Neuron (in vitro differentiated cells): ENCODE measurements around the gene CDCA3.
"Not testable (repeated sequence)": the region's sequence is repeated elsewhere in the genome, so short reads cannot be mapped to it uniquely, and the experiment has no call there.

Source experiments
- H2AFZ ChIP-seq: one replicate; pipeline ENCODE4 v1.6.1; 2013; ENCODE audit warnings: low read depth, mild to moderate bottlenecking, inconsistent platforms, low read length, moderate library complexity
- H3K27me3 ChIP-seq: one replicate; pipeline ENCODE4 v1.6.1; 2013; ENCODE audit warnings: low read length; ENCODE audit not compliant: insufficient read depth
- H3K36me3 ChIP-seq: one replicate; pipeline ENCODE4 v1.6.1; 2013; ENCODE audit warnings: low read length; ENCODE audit not compliant: insufficient read depth
- H3K4me1 ChIP-seq: one replicate; pipeline ENCODE4 v1.6.1; 2013; ENCODE audit warnings: low read length; ENCODE audit not compliant: insufficient read depth
- H3K4me3 ChIP-seq: 2 replicates; pipeline ENCODE4 v1.5.1; 2013; ENCODE audit warnings: mild to moderate bottlenecking, low read length, moderate library complexity
- H3K9me3 ChIP-seq: one replicate; pipeline ENCODE4 v1.6.1; 2013; ENCODE audit warnings: low read length

The CDCA3 gene

DNA sequence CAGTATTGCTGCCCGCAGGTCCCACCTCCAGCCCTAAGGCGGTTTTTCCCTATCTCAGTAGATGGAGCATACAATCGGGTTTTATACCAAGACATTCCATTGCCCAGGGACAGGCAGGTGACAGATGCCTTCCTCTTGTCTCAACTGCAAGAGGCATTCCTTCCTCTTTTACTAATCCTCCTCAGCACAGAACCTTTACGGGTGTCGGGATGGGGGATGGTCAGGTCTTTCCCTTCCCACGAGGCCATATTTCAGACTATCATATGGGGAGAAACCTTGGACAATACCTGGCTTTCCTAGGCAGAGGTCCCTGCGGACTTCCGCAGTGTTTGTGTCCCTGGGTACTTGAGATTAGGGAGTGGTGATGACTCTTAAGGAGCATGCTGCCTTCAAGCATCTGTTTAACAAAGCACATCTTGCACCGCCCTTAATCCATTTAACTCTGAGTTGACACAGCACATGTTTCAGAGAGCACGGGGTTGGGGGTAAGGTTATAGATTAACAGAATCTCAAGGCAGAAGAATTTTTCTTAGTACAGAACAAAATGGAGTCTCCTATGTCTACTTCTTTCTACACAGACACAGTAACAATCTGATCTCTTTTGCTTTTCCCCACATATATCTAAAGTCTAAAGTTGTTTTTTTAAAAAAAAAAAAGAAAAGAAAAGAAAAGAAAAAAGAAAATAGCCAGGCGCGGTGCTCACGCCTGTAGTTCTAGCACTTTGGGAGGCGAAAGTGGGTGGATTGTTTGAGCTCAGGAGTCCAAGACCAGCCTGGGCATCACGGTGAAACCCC lies 35.3 kb upstream of the CDCA3 start:
- H3K9me3 ChIP-seq, H3K4me3 ChIP-seq: not testable (repeated sequence)

DNA sequence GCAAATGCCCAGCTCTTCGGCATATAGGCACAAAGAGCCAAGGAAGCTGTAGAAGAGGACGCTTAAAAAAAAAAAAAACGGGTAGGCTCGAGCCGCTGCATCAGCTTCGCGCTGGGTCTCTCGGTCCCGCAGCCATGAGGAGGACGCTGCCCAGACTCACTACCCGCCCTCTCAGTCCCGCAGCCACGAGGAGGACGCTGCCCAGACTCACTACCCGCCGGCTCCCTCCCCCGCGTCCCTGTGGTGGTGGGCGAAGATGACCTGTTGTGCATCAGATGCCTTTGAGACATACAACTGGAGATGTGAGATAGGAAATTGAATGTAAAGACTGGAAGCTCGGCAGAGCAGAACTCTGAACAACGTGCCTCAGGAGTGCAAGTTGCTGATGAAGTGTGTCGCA lies 33.5 kb upstream of the CDCA3 start:
- Histone ChIP-seq H3K4me3 (no peak overlapping the region), H3K36me3 (peaks cover 10% of the 10 kb centered on the region), H3K27me3 (no peaks in the 10 kb centered on the region), H3K4me1 (no peaks in the 10 kb centered on the region), H3K9me3 (no peaks in the 10 kb centered on the region), H2AFZ (no peak overlapping the region)

More for the DNA sequence above, 35.3 kb upstream of the CDCA3 start:
- peaks cover 10% of the 10 kb centered on the region for H3K36me3 ChIP-seq
- H2AFZ ChIP-seq, H3K27me3 ChIP-seq, H3K4me1 ChIP-seq: not testable (repeated sequence)

DNA sequence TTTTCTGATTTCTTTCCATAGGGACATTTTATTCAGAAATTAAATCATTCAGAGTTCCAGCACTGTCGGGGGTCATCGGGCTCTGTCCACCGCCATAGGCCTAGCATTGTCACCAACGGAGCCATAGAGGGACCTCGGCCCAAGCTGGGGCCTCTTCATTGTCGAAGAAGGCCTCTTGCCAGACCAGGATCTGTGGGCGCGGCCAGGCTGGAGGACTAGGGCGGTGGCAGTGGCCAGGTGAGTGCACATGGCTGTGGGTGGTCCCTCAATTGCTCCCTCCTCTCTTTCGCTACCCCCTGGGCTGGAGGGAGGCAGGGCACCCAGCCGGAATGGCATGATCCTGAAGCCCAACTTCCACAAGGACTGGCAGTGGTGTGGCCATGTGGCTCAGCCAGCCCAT lies 32.6 kb upstream of the CDCA3 start:
- Histone ChIP-seq H3K27me3 (no peaks in the 10 kb centered on the region), H3K36me3 (peaks cover 10% of the 10 kb centered on the region), H3K4me3 (no peak overlapping the region)

DNA sequence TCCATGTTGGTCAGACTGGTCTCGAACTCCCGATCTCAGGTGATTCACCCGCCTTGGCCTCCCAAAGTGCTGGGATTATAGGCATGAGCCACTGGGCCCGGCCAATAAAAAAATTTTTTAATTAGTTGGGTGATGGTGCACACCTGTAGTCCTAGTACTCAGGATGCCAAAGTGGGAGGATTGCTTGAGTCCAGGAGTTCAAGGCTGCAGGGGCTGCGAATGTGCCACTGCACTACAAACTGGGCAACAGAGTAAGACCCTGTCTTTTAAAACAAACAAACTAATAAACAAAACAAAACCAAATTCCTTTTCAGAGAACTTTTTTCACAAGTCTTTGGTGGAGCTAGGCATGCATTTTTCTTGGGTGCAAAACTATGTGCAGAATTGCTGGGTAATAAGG lies 32.2 kb upstream of the CDCA3 start:
- H3K9me3 ChIP-seq: no peaks in the 10 kb centered on the region
- H3K36me3 ChIP-seq: peaks cover 10% of the 10 kb centered on the region
- H2AFZ ChIP-seq: no peak overlapping the region
- H3K4me1 ChIP-seq: no peaks in the 10 kb centered on the region
- H3K4me3 ChIP-seq: no peak overlapping the region
- no peaks in the 10 kb centered on the region for H3K27me3 ChIP-seq

More for the DNA sequence above, 32.6 kb upstream of the CDCA3 start:
- Histone ChIP-seq H2AFZ (no peak overlapping the region), H3K9me3 (no peaks in the 10 kb centered on the region), H3K4me1 (no peaks in the 10 kb centered on the region)

DNA sequence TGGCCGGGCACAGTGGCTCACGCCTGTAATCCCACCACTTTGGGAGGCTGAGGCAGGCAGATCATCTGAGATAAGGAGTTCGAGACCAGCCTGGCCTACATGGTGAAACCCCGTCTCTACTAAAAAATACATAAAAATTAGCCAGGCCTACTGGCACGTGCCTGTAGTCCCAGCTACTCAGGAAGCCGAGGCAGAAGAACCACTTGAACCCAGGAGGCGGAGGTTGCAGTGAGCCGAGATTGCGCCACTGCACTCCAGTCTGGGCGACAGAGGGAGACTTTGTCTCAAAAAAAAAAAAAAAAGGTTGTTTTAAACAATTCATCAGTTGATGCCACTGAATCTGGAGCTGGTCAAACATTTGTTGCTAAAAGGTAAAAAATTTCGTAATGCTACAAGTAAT lies 28.7 kb upstream of the CDCA3 start:
- not testable (repeated sequence) for H3K4me1 ChIP-seq, H3K27me3 ChIP-seq, H2AFZ ChIP-seq, H3K4me3 ChIP-seq, H3K9me3 ChIP-seq
- peaks cover 11% of the 10 kb centered on the region for H3K36me3 ChIP-seq

DNA sequence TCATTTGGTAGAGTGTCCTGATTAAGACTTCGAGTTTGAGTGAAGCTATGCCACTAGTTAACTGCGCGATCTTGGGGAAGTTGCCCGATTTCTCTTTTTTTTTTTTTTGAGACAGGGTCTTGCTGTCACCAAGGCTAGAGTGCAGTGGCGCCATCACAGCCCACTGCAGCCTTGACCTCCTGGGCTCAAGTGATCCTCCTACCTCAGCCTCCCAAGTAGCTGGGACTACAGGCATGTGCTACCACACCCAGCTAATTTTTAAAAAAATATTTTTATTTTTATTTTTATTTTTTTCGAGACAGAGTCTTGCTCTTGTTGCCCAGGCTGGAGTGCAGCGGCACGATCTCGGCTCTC lies 22.9 kb upstream of the CDCA3 start:
- Histone ChIP-seq H3K4me3 (peak overlapping the region; percentile 62), H3K36me3 (peaks cover 28% of the 10 kb centered on the region), H3K4me1 (peaks cover 18% of the 10 kb centered on the region)
- H3K9me3 ChIP-seq, H2AFZ ChIP-seq, H3K27me3 ChIP-seq: not testable (repeated sequence)

DNA sequence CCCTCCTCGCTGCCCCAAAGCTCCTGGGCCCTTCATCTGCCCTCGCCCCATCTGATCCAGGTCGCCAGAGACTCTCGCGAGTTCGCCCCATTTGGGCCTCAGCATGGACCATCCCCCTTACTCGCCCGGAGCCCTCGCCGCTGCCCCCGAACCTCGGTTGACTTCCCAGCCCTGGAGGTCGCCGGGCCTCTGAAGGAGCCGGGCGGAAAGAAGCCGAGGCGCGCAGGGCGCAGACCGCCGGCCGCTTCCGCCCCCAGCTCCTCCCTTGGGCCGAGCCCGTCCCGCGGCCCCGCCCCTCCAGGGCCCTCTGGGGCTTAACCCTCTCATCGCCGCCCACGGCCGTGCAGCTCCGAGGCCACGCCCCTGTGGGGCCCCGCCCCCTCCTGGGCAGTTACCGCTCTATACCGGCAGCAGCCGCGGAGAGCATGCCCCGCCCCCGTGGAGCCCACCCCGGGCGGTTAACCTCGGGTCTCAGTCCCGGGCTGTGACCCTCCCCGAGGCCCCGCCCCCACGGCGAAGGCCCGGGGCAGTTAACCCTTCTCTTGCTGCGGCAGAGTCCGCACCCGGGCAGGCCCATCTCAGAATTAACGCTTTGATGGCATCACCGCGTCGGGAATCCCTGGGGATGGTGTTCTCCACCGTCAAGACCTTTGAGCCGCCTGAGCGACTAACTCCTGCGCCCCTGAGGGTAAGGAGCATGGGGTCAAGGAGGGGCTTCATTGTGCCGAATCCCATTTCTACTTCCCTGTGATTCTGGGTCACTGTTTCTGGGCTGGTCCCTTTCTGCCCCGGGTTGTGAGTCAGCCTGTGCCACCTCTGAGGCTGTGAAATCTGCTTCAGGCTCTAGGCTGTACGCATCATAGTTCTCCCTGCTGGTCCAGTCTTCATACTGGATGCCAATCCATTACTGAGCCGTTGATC lies 22.3 kb upstream of the CDCA3 start, which contains the start of gene SPSB2:
Gene SPSB2, minus strand, starts transcription at position 210 of the 921 bp plus-strand sequence. CDS start 402 bp downstream, outside the sequence.
- Histone ChIP-seq H2AFZ (no peak within 1 kb of the TSS), H3K4me3 (peak within 1 kb of the TSS; percentile 62), H3K4me1 (peaks cover 24% of the 10 kb centered on the region), H3K27me3 (no peaks in the 10 kb centered on the region), H3K36me3 (peaks cover 28% of the 10 kb centered on the region), H3K9me3 (no peaks in the 10 kb centered on the region)

DNA sequence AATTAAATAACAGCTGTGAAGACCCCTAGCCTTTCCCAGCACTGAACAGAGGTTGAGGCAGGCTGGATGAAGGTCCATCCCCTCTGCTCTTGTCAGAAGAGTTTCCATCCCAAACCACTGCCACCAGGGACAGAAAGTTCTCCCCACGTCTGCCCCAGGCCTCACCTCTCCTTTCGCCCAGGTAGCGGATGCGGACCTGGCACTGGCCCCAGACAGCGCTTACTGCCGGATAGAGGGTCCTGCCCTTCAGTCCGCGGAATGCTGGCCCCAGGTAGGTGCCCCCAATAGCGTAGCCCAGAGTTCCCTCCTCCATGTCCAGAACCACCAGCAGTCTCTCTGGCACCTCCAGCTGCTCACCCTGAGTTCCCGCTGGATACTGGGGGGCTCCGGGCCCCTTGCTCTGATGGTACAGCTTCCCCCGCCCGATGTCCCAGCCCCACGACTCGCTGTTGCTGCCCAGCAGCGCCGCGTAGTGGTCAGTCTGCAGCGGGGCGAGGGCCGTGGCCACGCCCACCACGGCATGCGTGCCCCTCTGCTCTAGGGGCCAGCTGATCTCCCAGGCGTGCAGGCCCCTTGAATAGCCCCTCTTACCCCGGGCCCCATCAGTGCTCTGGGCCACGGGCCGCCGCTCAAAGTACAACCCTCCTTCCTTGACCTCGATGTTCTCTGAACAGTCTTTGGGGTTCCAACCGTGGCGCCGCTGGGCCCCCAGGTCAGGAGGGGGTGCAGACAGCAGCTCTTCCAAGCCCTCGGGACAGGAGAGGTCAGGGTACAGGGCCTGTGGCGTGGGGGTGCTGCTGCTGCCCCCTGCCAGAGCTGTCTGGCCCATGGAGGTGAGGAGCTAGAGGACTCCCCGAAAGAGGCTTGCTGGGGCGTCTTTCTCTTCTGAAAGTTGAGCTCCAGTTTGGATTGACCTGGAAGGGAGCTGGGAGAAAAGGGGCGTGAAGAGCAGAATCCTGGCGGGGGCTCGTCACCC lies 21.3 kb upstream of the CDCA3 start:
- no peak overlapping the region for H2AFZ ChIP-seq
- H3K4me1 ChIP-seq: peaks cover 28% of the 10 kb centered on the region
- peak overlapping the region; percentile 62 for H3K4me3 ChIP-seq
- H3K36me3 ChIP-seq: peaks cover 28% of the 10 kb centered on the region
- no peaks in the 10 kb centered on the region for H3K9me3 ChIP-seq
- no peaks in the 10 kb centered on the region for H3K27me3 ChIP-seq

DNA sequence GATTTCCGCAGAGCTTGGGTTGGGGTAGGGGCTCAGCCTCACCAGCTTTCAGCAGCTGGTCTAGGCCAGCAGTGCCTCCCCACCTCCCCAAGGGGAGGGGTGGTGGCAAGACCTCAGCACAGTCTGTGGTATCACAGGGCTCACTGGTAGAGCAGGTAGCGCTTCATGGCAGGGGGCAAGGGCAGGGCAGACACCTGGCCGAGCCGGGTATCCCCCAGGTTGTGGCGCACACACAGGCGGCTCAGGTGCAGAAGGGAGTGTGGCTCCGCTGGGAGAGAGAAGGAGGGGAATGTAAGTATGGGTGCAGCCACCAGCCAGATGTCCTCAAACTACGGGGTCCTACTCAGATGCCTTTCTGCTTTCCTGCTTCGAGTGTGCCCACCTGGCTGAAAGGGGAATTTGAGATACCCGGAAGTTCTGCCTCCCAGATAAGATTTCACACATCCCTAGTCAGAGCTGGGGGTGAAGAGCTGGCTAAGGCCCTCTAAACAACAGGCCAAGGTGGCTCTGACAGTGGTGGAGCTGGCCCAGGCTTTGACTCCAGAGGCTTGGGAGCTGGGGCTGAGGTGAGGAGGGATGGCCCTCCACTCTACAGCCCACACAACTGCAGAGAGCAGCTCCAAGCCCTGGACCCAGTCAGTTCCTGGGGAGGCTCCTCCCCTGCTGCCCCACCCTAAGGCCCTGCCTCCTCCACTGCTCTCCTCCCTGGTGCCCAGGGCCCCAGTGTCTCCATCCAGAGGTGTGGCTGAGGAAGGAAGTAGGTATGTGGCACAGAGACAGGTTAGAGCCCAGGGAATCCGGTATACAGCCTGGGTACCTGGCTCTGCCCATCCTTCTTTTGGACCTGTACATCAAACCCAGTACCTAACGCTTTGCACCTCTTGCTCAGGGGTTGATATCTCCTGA lies 20.2 kb upstream of the CDCA3 start:
- no peak overlapping the region for H2AFZ ChIP-seq
- peaks cover 25% of the 10 kb centered on the region for H3K36me3 ChIP-seq
- H3K4me3 ChIP-seq: no peak overlapping the region
- H3K27me3 ChIP-seq: no peaks in the 10 kb centered on the region
- no peaks in the 10 kb centered on the region for H3K9me3 ChIP-seq
- peaks cover 34% of the 10 kb centered on the region for H3K4me1 ChIP-seq

DNA sequence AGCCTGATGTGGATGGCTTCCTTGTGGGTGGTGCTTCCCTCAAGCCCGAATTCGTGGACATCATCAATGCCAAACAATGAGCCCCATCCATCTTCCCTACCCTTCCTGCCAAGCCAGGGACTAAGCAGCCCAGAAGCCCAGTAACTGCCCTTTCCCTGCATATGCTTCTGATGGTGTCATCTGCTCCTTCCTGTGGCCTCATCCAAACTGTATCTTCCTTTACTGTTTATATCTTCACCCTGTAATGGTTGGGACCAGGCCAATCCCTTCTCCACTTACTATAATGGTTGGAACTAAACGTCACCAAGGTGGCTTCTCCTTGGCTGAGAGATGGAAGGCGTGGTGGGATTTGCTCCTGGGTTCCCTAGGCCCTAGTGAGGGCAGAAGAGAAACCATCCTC lies 19.2 kb upstream of the CDCA3 start:
- not testable (repeated sequence) for H3K4me3 ChIP-seq, H2AFZ ChIP-seq, H3K27me3 ChIP-seq, H3K9me3 ChIP-seq
- peaks cover 34% of the 10 kb centered on the region for H3K36me3 ChIP-seq
- peaks cover 34% of the 10 kb centered on the region for H3K4me1 ChIP-seq

DNA sequence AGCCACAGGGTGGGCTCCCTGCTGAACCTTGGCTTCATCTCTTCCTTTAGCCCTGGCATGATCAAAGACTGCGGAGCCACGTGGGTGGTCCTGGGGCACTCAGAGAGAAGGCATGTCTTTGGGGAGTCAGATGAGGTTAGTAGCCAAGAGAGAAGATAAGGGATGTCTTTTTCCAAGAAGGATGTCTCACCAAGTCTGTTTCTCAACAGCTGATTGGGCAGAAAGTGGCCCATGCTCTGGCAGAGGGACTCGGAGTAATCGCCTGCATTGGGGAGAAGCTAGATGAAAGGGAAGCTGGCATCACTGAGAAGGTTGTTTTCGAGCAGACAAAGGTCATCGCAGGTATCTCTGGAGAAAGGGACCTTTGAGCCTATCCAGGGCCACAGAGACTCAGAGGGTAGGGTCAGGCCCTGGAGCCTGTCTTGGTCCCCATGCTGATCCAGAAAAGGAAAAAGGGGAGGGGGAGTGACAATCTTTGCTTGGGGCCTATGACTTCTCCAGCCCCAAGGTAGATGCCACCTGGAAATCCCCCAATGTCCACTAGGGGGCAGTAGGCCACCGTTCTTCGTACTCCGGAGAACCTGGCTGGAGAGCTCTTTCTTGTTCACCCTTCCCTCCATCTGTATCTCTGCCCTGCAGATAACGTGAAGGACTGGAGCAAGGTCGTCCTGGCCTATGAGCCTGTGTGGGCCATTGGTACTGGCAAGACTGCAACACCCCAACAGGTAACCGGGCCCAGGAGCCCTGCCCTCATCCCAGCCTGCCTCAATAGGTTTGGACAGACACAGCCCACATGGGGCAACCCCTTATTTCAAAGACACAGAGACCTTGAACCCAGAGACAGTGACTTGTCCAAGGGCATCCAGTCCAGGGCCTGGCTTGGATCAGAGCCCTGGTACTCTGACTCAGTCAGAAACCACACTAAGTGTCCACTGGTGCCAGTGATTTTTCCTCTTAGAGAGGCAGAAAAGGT lies 18.2 kb upstream of the CDCA3 start:
- H3K4me1 ChIP-seq: peaks cover 34% of the 10 kb centered on the region
- H3K27me3 ChIP-seq: no peaks in the 10 kb centered on the region
- no peaks in the 10 kb centered on the region for H3K9me3 ChIP-seq
- H3K4me3 ChIP-seq: peak overlapping the region; percentile 93
- H3K36me3 ChIP-seq: peaks cover 41% of the 10 kb centered on the region
- no peak overlapping the region for H2AFZ ChIP-seq
